C4-2B (cell line): ENCODE data around the gene TRIO.

Experiments used
- ZFX ChIP-seq: fragments of 450-650 bp; IDR thresholded peaks from 2 replicates; pipeline ENCODE4 v1.6.1; 2017
- TF ChIP-seq, protein P1 (sequence below): fragments of 450-650 bp; conservative IDR thresholded peaks from 2 replicates; pipeline ENCODE4 v1.5.1; 2017; ENCODE audit warnings: mild to moderate bottlenecking

DNA sequence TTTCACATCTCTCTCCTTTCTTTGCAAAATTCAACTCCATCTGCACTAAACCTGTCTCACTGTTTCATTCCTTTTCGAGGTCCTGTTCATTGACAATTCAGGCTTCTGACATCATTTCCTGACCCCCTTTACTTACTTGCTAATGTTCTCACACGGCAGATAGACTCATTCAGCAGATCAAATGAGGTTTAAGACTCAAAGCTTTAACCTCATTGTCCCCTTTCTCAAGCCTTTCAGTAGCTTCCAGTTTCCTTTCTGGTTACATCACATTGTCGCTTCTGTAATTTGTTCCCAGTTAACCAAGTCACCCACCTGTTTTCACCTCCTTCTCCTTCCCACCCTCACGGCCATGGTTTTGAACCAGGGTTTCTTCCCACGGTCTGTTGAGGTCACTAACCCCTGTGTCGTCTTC, 295.1 kb downstream of the TRIO start:
- TF ChIP-seq, protein P1, sequence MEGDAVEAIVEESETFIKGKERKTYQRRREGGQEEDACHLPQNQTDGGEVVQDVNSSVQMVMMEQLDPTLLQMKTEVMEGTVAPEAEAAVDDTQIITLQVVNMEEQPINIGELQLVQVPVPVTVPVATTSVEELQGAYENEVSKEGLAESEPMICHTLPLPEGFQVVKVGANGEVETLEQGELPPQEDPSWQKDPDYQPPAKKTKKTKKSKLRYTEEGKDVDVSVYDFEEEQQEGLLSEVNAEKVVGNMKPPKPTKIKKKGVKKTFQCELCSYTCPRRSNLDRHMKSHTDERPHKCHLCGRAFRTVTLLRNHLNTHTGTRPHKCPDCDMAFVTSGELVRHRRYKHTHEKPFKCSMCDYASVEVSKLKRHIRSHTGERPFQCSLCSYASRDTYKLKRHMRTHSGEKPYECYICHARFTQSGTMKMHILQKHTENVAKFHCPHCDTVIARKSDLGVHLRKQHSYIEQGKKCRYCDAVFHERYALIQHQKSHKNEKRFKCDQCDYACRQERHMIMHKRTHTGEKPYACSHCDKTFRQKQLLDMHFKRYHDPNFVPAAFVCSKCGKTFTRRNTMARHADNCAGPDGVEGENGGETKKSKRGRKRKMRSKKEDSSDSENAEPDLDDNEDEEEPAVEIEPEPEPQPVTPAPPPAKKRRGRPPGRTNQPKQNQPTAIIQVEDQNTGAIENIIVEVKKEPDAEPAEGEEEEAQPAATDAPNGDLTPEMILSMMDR, result no peak
- TF ChIP-seq ZFX, result no peak
